AG09319 (cell line): ENCODE measurements around the gene PC.

ENCODE experiments used
- DNase-seq: peaks from one replicate; pipeline ENCODE4 v3.0.0-alpha.2; 2010; ENCODE audit warnings: low read depth; ENCODE audit errors: extremely low read depth
- TF ChIP-seq, protein P1 (sequence below): IDR thresholded peaks from 2 replicates; pipeline ENCODE4 v1.5.1; 2011; ENCODE audit warnings: low read depth, mild to moderate bottlenecking, inconsistent platforms, low read length, moderate library complexity

PC gene

DNA sequence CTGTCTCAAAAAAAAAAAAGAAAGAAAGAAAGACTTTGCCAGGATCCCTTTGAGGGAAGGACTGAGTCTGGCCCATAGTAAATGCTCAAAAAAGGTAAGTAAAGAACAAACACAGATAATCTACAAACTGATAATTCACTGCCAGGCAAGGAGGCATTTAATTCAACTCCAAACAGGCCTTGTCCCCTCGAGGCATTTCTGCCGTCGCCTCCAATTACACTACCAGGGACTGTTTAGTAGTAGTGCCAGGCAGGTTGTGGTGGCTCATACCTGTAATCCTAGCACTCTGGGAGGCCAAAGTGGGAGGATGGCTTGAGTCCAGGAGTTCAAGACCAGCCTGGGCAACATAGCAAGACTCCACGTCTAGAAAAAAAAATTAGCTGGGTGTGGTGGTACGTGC lies 43.7 kb downstream of the PC start:
- TF ChIP-seq, protein P1, sequence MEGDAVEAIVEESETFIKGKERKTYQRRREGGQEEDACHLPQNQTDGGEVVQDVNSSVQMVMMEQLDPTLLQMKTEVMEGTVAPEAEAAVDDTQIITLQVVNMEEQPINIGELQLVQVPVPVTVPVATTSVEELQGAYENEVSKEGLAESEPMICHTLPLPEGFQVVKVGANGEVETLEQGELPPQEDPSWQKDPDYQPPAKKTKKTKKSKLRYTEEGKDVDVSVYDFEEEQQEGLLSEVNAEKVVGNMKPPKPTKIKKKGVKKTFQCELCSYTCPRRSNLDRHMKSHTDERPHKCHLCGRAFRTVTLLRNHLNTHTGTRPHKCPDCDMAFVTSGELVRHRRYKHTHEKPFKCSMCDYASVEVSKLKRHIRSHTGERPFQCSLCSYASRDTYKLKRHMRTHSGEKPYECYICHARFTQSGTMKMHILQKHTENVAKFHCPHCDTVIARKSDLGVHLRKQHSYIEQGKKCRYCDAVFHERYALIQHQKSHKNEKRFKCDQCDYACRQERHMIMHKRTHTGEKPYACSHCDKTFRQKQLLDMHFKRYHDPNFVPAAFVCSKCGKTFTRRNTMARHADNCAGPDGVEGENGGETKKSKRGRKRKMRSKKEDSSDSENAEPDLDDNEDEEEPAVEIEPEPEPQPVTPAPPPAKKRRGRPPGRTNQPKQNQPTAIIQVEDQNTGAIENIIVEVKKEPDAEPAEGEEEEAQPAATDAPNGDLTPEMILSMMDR, result no peak
- DNase-seq, result no peak

DNA sequence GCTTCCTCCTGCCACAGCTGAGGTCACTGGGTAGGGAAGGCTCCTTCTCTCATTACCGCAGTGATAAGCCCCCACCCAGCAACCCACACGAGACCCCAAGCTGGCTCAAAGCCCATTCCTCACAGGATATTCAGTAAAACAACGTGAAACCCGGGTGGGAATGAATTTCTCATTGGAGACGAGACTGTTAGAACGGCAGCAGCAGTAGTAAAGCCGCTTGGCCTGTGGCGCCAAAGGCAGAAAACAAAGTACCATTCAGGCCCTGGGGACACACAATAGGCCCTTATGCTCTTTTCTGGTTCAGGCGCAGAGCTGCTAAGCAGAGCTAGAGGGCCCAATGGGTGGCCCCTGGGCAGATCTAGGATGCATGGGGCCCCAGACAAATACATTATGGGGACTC lies 45.3 kb downstream of the PC start:
- DNase-seq, result no peak

DNA sequence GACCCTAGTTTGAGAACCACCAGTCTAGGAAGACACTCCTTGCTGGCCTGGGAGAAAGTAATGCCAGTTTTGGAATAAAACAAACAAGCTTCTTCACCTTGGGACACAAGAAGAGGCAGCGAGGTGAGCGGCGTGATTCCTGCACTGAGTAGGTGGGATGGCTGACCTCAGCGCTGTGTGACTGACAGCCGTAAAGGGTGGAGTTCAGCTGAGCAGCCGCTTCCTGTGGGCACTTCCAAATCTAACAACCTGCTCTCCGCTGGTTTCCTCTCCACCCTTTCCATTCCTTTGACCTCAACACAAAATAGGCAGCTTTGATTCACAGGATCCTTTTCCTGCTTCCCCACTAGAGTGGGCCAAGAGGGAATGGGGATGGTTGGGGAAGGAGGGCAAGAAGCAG lies 45.8 kb downstream of the PC start:
- no peak for DNase-seq
- TF ChIP-seq, protein P1, result no peak

More for the DNA sequence above, 45.3 kb downstream of the PC start:
- TF ChIP-seq, protein P1, result no peak

DNA sequence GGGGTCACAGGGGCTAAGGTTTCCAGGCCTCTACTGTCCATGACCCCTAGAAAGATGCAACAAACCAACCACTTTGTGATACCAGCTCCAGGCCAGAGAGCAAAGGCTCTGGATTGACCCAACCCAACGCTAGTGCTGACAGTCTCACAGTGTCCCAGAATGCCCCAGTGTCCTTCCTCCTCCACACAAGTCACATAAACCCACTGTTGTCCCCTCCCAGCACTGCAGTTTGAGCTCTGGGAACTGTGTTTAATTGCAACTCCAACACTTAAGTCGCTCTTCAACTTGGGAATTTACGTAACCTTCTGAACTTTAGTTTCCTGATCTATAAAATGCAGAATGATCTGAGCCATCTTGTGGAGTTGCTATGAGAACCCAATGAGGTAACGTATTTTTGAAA lies 47.5 kb downstream of the PC start:
- TF ChIP-seq, protein P1, result no peak
- no peak for DNase-seq

DNA sequence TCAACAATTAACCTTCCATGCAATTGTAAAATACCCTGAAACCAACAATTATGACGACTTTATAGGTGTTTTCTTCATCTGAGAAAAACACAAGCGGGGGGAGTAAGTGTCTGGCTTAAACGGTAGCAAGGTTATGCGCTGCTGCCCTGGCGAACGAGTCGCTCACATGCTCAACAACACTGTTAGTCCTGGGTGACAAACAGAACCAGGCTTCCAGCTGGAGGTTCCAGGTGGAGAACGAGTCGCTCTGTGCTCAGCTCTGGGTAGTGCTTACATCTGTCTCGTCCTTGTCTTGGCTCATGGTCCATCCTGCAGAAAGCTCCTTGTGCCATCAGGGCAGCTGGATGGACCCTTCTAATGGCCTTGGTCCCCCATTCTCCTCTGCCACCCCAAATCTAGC lies 48.2 kb downstream of the PC start:
- DNase-seq, result no peak
- TF ChIP-seq, protein P1, result no peak

DNA sequence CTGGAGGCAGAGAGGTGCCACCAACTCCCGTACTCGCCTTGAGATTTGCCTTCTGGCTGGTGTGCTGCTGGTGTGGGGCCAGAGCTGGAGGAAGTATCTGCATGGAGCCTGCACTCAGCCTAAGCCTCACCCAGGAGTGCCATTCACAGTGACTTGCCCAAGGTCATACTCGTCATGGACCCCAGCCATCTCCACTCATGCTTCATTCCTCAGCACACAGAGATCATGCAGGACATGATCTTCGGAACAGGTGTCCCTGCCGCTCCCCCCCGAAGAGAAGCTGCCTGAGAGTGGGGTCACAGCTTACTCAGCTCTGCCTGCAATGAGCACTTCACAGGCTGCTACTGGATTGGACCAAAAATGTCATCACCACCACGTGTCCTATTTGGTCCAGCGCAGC lies 49.0 kb downstream of the PC start:
- DNase-seq, result no peak
- TF ChIP-seq, protein P1, result no peak

DNA sequence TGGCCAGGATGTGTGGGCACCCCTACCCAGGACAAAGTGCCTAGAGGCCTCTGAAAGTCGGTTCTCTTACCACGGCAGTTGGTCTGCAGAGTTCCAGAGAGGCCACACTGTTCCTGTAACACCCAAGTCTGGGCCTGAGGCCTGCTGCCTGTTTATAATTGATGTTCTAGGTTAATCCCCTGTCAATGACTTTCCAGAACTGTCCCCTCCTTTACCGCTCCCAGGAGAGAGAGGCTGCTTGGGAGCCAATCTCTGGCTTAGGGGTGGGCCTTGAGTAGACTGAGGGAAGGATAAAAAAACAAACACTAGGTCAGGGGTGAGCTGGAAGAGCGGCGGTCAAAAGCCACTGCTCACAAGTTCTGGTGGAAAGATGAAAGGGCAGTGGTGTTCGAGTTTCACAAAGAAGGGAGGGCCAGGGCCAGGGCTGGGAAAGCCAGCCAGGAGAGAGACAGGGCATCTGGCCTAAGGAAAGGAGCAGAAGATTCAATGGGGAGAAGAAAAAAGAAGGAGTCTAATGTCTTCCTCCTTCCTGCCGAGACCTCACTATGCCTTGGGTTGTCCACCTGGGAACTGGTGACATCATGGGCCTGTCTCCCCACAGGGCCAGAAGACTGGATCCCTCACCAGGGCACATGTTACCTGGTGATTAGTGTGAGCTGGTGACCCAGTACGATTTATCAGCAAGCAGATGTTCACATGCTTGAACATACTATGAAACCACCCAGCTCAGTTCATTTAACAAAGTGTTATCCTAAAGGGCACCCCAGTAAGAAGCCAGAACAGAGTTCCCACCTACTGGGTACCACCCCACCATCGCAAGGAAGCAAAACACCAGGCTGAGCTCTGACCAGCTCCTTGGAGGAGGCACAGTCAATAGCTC lies 50.2 kb downstream of the PC start:
- TF ChIP-seq, protein P1, result no peak
- DNase-seq, result no peak
